Measurements from ENCODE around the gene KLHL20.
"Not testable (repeated sequence)": the region's sequence is repeated elsewhere in the genome, so short reads cannot be mapped to it uniquely, and the experiment has no call there.

The KLHL20 gene

GRCh38 chr1:173714759-173715537, at the start of gene KLHL20:
Gene KLHL20 (plus strand): TSS chr1:173714981. CDS start chr1:173716044, 1,063 bp downstream.
- DNase-seq (ENCODE audit: low read depth): peak; percentile 70

GRCh38 chr1:173666646-173667045, 48.1 kb upstream of the KLHL20 start:
- DNase-seq (ENCODE audit: low read depth): no peak

GRCh38 chr1:173669491-173669941, 45.3 kb upstream of the KLHL20 start, which contains the start of gene ANKRD45:
Gene ANKRD45 (minus strand): TSS chr1:173669851. CDS start chr1:173659418, 10,433 bp downstream.
- no peak for DNase-seq (ENCODE audit: low read depth)

GRCh38 chr1:173674496-173674895, 40.3 kb upstream of the KLHL20 start:
- not testable (repeated sequence) for DNase-seq (ENCODE audit: low read depth)

- not testable (repeated sequence) for DNase-seq (ENCODE audit: low read depth)
Observed at GRCh38 chr1:173680152-173680551, 34.6 kb upstream of the KLHL20 start.

- DNase-seq (ENCODE audit: low read depth): no peak
Observed at GRCh38 chr1:173682184-173682583, 32.6 kb upstream of the KLHL20 start.

- not testable (repeated sequence) for DNase-seq (ENCODE audit: low read depth)
Observed at GRCh38 chr1:173683838-173684237, 30.9 kb upstream of the KLHL20 start.

- DNase-seq (ENCODE audit: low read depth): not testable (repeated sequence)
Observed at GRCh38 chr1:173685121-173685520, 29.7 kb upstream of the KLHL20 start.

GRCh38 chr1:173688300-173688699, 26.5 kb upstream of the KLHL20 start:
- DNase-seq (ENCODE audit: low read depth): no peak

GRCh38 chr1:173693238-173693637, 21.5 kb upstream of the KLHL20 start:
- DNase-seq (ENCODE audit: low read depth): no peak

GRCh38 chr1:173701299-173701698, 13.5 kb upstream of the KLHL20 start:
- not testable (repeated sequence) for DNase-seq (ENCODE audit: low read depth)

- no peak for DNase-seq (ENCODE audit: low read depth)
Observed at GRCh38 chr1:173702736-173703135, 12.0 kb upstream of the KLHL20 start.

- DNase-seq (ENCODE audit: low read depth): no peak
Observed at GRCh38 chr1:173705117-173705516, 9.7 kb upstream of the KLHL20 start.

GRCh38 chr1:173708787-173709186, 6.0 kb upstream of the KLHL20 start:
- no peak for DNase-seq (ENCODE audit: low read depth)

- DNase-seq (ENCODE audit: low read depth): no peak
Observed at GRCh38 chr1:173714441-173714758, 381 bp upstream of the KLHL20 start.

- DNase-seq (ENCODE audit: low read depth): no peak
Observed at GRCh38 chr1:173715538-173715844, 710 bp downstream of the KLHL20 start.

- no peak for DNase-seq (ENCODE audit: low read depth)
Observed at GRCh38 chr1:173717238-173717637, 2.5 kb downstream of the KLHL20 start.

GRCh38 chr1:173731331-173731730, 16.6 kb downstream of the KLHL20 start:
- DNase-seq (ENCODE audit: low read depth): not testable (repeated sequence)

GRCh38 chr1:173733912-173734311, 19.1 kb downstream of the KLHL20 start:
- DNase-seq (ENCODE audit: low read depth): no peak

GRCh38 chr1:173736104-173736503, 21.3 kb downstream of the KLHL20 start:
- not testable (repeated sequence) for DNase-seq (ENCODE audit: low read depth)

- no peak for DNase-seq (ENCODE audit: low read depth)
Observed at GRCh38 chr1:173742203-173742886, 27.6 kb downstream of the KLHL20 start.

GRCh38 chr1:173744651-173745050, 29.9 kb downstream of the KLHL20 start:
- no peak for DNase-seq (ENCODE audit: low read depth)

- DNase-seq (ENCODE audit: low read depth): no peak
Observed at GRCh38 chr1:173749137-173749536, 34.4 kb downstream of the KLHL20 start.

Data from GM04503 (cell line).